AG04450 (cell line): ENCODE data around the gene SUPT4H1. TPM values are rescaled to one million over a fixed set of nuclear protein-coding genes. Genes with fewer than 3 reads are reported as not detected.

Experiments used
- CTCF ChIA-PET: fragments of 300-600, 350-600 bp; formaldehyde crosslinking; extraction: SDS; loops from one replicate; lab custom pipeline; 2022; ENCODE audit warnings: antibody characterized with exemption, inconsistent platforms; lab: Charles Lee
- POLR2A ChIA-PET: fragments of 350-600 bp; formaldehyde crosslinking; extraction: SDS; loops from one replicate; lab custom pipeline; 2021; ENCODE audit warnings: antibody characterized with exemption, inconsistent platforms; lab: Yijun Ruan, JAX
- DNase-seq: peaks from one replicate; pipeline ENCODE4 v3.0.0-alpha.2; 2011; ENCODE audit warnings: low read depth, low spot score
- H3K27ac ChIP-seq: one replicate; pipeline ENCODE4 v1.5.1; 2012; ENCODE audit warnings: low read depth, low read length, control low read depth
- H3K27me3 ChIP-seq: one replicate; pipeline ENCODE4 v1.6.0; 2012; ENCODE audit warnings: low read length; ENCODE audit not compliant: control insufficient read depth, insufficient read depth
- H3K4me3 ChIP-seq: 2 replicates; pipeline ENCODE4 v1.5.1; 2011; ENCODE audit warnings: mild to moderate bottlenecking, low read depth, low read length, control low read depth
- H3K9me3 ChIP-seq: 2 replicates; pipeline ENCODE4 v1.5.1; 2012; ENCODE audit warnings: low read length; ENCODE audit not compliant: control insufficient read depth, insufficient read depth
- polyA plus RNA-seq: library from polyadenylated mRNA; depleted of rRNA; stranded (reverse); fragments of >200 nt; gene quantifications from 2 replicates; pipeline ENCODE4 v1.2.3, GENCODE V29; 2011
- TF ChIP-seq, protein P1 (sequence below): IDR thresholded peaks from 2 replicates; pipeline ENCODE4 v1.5.1; 2011; ENCODE audit warnings: low read depth, low read length, control low read depth, inconsistent platforms

The SUPT4H1 gene
- polyA plus RNA-seq, 1 experiment = 191 TPM

DNA sequence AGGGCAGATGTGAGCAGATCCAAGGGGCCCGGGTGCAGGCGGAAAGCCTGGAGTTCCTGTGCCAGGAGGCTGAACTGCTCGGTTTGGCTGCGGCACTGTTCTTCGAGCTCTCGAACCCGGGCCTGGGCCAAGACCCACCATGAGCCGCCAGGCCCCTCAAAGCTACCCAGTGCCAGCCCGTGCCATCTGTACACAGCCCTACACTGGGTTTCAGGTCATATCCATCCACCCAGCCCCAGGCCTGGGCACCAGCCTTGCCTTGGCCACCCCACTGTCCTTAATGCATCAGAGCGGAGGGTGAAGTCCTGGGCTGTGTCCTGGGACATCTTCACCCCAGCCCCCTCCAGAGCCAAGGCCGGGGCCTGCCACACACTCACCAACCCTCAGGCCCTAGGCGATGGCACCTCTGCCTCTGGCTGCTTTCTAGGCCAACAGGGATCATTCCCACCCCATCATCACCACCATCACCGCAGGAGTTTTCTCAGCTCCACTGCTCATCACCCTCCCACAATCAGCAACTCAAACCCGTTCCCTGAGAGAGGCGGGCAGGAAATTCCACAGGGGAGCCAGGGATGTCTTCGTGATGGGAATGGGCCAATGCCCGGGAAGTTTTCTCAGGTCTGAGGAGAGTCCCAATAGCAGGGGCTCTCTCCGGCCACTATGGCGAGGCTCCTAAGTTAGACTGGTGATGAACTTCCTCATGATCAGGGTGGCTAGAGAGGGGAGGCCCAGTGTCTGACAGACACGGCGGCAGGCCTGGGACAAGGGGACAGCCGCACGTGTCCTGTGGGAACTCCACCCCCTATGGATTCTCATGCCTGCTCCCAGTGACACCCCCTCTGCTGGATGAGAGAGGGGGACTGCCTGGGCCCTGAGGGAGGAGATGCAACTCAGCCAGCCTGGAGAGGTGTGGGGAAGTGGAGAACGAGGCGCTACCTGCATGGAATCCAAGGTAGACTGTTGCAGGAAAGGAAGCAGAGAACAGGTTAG is 32.5 kb downstream of the SUPT4H1 start:
- Histone ChIP-seq H3K27ac (no peak overlapping the region), H3K4me3 (no peak overlapping the region), H3K9me3 (no peaks in the 10 kb centered on the region), H3K27me3 (peaks cover 2% of the 10 kb centered on the region)
- POLR2A ChIA-PET = no interaction called here
- DNase-seq = no peak
- TF ChIP-seq, protein P1, sequence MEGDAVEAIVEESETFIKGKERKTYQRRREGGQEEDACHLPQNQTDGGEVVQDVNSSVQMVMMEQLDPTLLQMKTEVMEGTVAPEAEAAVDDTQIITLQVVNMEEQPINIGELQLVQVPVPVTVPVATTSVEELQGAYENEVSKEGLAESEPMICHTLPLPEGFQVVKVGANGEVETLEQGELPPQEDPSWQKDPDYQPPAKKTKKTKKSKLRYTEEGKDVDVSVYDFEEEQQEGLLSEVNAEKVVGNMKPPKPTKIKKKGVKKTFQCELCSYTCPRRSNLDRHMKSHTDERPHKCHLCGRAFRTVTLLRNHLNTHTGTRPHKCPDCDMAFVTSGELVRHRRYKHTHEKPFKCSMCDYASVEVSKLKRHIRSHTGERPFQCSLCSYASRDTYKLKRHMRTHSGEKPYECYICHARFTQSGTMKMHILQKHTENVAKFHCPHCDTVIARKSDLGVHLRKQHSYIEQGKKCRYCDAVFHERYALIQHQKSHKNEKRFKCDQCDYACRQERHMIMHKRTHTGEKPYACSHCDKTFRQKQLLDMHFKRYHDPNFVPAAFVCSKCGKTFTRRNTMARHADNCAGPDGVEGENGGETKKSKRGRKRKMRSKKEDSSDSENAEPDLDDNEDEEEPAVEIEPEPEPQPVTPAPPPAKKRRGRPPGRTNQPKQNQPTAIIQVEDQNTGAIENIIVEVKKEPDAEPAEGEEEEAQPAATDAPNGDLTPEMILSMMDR = no peak
- CTCF ChIA-PET = interaction anchor here (2.4 to 6.5 kb wide), 2 partner anchors 33 to 100 kb away, joined by 25 to 107 read pairs; partner anchors contain the start of genes RNF43 and SUPT4H1

DNA sequence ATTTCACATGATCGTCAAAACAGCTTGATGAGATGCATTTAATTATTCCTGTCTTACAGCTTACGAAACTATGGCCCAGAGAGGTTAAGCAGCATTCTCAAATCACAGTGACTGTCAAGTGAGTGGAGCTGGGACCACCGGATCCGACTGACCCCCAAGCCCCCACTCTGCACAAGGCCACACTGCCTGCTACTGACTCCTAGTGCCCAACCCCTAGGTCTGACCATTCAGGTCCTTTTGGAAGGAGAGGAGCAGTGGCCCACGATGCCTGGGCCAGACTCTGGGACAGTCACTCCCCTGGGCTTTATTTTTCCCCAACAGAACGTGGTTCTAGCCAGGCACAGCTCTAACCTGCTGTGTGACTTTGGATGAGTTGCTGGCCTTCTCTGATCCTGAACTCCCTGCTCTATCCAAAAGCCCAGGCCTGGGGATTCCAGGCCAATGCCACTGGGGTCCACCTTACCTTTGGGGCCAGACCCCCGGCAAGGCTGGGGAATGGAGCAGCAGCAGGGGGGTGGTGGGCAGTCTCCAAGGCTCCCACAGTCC is 33.3 kb downstream of the SUPT4H1 start:
- Histone ChIP-seq H3K27ac (no peak overlapping the region), H3K27me3 (peaks cover 2% of the 10 kb centered on the region), H3K4me3 (no peak overlapping the region), H3K9me3 (no peaks in the 10 kb centered on the region)
- TF ChIP-seq, protein P1 = no peak
- POLR2A ChIA-PET = interaction anchor here (1.7 to 2.1 kb wide), 3 partner anchors 19 to 99 kb away, joined by 8 to 22 read pairs (median 13); partner anchors contain the start of genes RNF43 and SUPT4H1
- DNase-seq = no peak
- CTCF ChIA-PET = interaction anchor here (0.6 to 6.5 kb wide), 6 partner anchors 14 to 129 kb away, joined by 4 to 107 read pairs (median 20); partner anchors contain the start of genes RNF43 and SUPT4H1

DNA sequence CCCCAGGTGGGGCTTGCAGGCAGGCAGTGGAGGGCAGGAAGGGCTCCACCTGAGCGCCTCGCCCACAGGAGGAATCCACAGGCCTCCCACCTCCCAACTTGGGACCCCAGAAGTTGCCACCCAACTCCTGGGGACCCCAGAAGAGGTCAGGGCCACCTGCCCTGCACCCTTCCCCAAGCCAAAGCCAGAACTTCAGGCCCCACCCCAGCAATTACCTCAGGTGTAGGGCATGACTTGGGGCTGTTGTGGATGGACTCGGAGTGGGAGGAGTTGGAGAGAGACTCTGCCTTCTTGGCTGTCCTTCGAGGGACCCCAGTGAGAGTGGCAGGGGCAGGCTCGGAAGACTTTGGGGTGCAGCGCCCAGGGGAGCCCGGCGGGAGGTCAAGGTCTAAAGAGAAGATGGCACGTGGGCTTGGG is 33.9 kb downstream of the SUPT4H1 start:
- DNase-seq = no peak
- no peak overlapping the region for H3K4me3 ChIP-seq
- H3K27ac ChIP-seq = no peak overlapping the region
- TF ChIP-seq, protein P1 = no peak
- ChIA-PET CTCF (interaction anchor here (0.6 to 6.5 kb wide), 35 partner anchors 8 to 197 kb away, joined by 3 to 107 read pairs (median 5); partner anchors contain the start of genes HSF5, RNF43, SUPT4H1 and TSPOAP1), POLR2A (interaction anchor here (1.1 to 2.1 kb wide), 4 partner anchors 20 to 99 kb away, joined by 4 to 22 read pairs (median 10); partner anchors contain the start of genes RNF43 and SUPT4H1)
- H3K9me3 ChIP-seq = no peaks in the 10 kb centered on the region
- no peaks in the 10 kb centered on the region for H3K27me3 ChIP-seq

DNA sequence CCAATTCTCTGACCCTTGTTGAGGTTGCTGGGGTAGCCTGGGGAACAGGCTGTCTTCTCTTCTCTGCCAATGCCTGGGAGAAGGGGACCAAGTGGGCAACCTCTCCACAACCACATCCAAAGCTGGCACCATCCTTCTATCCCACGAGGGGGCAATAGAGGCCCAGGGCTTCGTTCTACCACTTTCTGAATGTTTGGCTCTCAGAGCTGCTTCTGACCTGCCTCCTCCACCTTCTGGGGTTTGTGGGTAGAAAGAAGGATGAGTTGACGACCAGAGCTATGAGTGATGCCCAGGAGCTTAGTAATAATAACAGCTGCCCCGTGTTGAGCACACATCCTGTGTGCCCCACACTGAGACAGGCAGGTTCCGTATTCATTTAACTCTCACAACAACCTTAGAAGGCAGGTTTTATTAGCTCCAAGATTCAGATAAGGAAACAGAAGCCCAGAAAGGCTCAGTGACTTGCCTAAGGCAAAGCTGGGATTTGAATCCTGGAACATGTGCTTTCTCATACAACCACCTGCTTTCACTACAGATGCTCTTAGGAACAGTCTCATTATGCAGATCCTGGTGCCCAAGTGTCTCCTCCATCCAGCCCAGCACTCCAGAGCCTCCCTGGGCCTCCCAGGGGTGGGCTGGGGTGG is 34.5 kb downstream of the SUPT4H1 start:
- ChIA-PET CTCF (interaction anchor here (0.6 to 6.5 kb wide), 37 partner anchors 8 to 1146 kb away, joined by 3 to 107 read pairs (median 5); partner anchors contain the start of genes HSF5, RNF43, SUPT4H1 and TSPOAP1), POLR2A (interaction anchor here (1.1 to 2.1 kb wide), 4 partner anchors 20 to 100 kb away, joined by 4 to 22 read pairs (median 10); partner anchors contain the start of genes RNF43 and SUPT4H1)
- Histone ChIP-seq H3K9me3 (no peaks in the 10 kb centered on the region), H3K27me3 (no peaks in the 10 kb centered on the region), H3K4me3 (no peak overlapping the region), H3K27ac (no peak overlapping the region)
- peak; percentile 43 for DNase-seq
- TF ChIP-seq, protein P1 = peak; percentile 94
